HG03025 (cell line): Measurements from ENCODE around the gene TMEM121.
"Not testable (repeated sequence)": the region's sequence is repeated elsewhere in the genome, so short reads cannot be mapped to it uniquely, and the experiment has no call there.

Source experiments
- ATAC-seq: cut with Tn5 transposase; IDR thresholded peaks from one replicate; pipeline ENCODE4 v1.9.1; 2021; ENCODE audit warnings: mild to moderate bottlenecking, moderate library complexity; ENCODE audit not compliant: unreplicated experiment, low FRiP score

Gene TMEM121

GRCh38 chr14:105541218-105541875, 15.0 kb downstream of the TMEM121 start:
- ATAC-seq: no peak

GRCh38 chr14:105545676-105546075, 19.3 kb downstream of the TMEM121 start:
- ATAC-seq: not testable (repeated sequence)

- not testable (repeated sequence) for ATAC-seq
These were observed 20.0 kb downstream of the TMEM121 start for GRCh38 chr14:105546410-105546809.

- not testable (repeated sequence) for ATAC-seq
These were observed 20.7 kb downstream of the TMEM121 start for GRCh38 chr14:105547072-105547471.

GRCh38 chr14:105547741-105548169, 21.4 kb downstream of the TMEM121 start:
- no peak for ATAC-seq

- no peak for ATAC-seq
These were observed 23.1 kb downstream of the TMEM121 start for GRCh38 chr14:105549481-105549880.

- ATAC-seq: no peak
These were observed 27.6 kb downstream of the TMEM121 start for GRCh38 chr14:105554022-105554421.

GRCh38 chr14:105554523-105554922, 28.1 kb downstream of the TMEM121 start:
- no peak for ATAC-seq

- ATAC-seq: not testable (repeated sequence)
These were observed 31.3 kb downstream of the TMEM121 start for GRCh38 chr14:105557671-105558070.

GRCh38 chr14:105558449-105559154, 32.2 kb downstream of the TMEM121 start:
- ATAC-seq: not testable (repeated sequence)

- not testable (repeated sequence) for ATAC-seq
These were observed 33.1 kb downstream of the TMEM121 start for GRCh38 chr14:105559384-105560047.

GRCh38 chr14:105560048-105560669, 33.8 kb downstream of the TMEM121 start:
- not testable (repeated sequence) for ATAC-seq

GRCh38 chr14:105561345-105561744, 35.0 kb downstream of the TMEM121 start:
- not testable (repeated sequence) for ATAC-seq

- ATAC-seq: no peak
These were observed 36.4 kb downstream of the TMEM121 start for GRCh38 chr14:105562713-105563346.

GRCh38 chr14:105563347-105563737, 37.0 kb downstream of the TMEM121 start:
- ATAC-seq: no peak

- ATAC-seq: not testable (repeated sequence)
These were observed 38.2 kb downstream of the TMEM121 start for GRCh38 chr14:105564536-105564935.

GRCh38 chr14:105565185-105565919, 39.0 kb downstream of the TMEM121 start:
- not testable (repeated sequence) for ATAC-seq

GRCh38 chr14:105566248-105567163, 40.1 kb downstream of the TMEM121 start:
- not testable (repeated sequence) for ATAC-seq
